ENCODE data around the gene CACYBP. TPM values are rescaled to one million over a fixed set of nuclear protein-coding genes. Genes with fewer than 3 reads are reported as not detected.

The CACYBP gene
- total RNA-seq, 1 donor from 2014 or later: 74.4 TPM

DNA sequence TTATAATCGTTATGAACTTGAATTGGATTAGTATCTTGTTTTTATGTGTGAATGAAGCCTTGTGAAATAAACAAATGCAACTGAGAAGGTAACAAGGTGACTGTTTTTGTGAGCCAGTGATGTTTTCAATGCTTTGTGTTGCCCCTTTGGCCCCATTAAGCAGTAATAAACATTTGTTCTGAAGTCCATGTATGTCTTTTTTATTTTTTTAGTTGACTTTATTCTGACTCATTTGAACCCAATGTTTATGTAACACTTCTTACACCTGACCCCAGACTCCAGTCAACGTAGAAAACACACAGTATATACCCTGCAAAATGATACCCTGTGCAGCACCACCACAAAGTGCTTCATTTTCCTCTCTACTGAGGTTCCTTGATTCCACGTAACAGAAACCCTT, 4.6 kb upstream of the CACYBP start:
- no peak for TF ChIP-seq CTCF (IDR thresholded peaks at IDR 0.05)
- Histone ChIP-seq H3K4me3 (no peak overlapping the region), H3K27ac (no peak overlapping the region), H3K27me3 (ENCODE audit: low read depth) (no peaks in the 10 kb centered on the region), H3K4me1 (peaks cover 17% of the 10 kb centered on the region), H3K36me3 (peaks cover 7% of the 10 kb centered on the region), H3K9me3 (no peaks in the 10 kb centered on the region)
- no peak for ATAC-seq
- intact Hi-C loops (cut with DNase I): loop anchor here (10.0 kb wide), 1 partner anchor 220 kb away; no protein-coding TSS in a partner anchor
- no peak for DNase-seq

DNA sequence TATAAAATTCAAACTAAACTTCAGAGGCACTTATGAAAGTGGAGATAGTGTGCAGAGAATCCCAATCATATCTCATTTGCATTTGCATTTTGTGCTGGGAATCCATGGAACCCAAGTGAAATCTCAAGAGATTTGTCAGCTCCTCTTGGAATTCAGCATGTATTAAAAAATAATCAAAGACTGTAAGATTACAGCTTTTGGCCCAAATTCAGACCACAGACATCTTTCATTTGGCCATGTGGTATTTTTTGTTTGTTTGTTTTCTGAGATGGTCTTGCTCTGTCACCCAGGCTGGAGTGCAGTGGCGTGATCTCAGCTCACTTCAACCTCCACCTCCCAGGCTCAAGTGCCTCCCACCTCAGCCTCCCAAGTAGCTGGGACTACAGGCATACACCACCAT, 3.8 kb upstream of the CACYBP start:
- TF ChIP-seq CTCF (IDR thresholded peaks at IDR 0.05): no peak
- Histone ChIP-seq H3K9me3 (no peaks in the 10 kb centered on the region), H3K4me1 (peaks cover 18% of the 10 kb centered on the region), H3K36me3 (no peaks in the 10 kb centered on the region), H3K27me3 (ENCODE audit: low read depth) (no peaks in the 10 kb centered on the region), H3K27ac (no peak overlapping the region), H3K4me3 (no peak overlapping the region)
- ATAC-seq: no peak
- intact Hi-C loops (cut with DNase I): loop anchor here (10.0 kb wide), 1 partner anchor 221 kb away; no protein-coding TSS in a partner anchor
- no peak for DNase-seq

DNA sequence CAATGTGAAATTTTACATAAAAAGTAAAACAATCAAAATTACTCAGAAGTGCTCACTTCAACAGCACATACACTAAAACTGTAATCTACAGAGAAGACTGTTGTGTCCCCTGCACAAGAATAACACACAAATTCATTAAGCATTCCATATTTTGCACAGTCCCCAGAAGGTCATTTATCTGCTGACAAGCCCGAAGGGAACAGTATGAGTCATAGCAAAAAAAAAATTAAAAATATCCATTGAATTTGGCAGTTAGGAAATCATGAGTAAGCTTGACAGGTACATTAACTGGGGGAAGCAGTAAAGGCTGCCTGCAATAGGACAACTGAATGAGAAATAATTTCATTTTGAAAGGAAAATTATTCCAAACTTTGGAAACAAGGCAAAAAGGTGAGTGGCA, 3.3 kb upstream of the CACYBP start:
- intact Hi-C loops (cut with DNase I): loop anchor here (10.0 kb wide), 1 partner anchor 222 kb away; no protein-coding TSS in a partner anchor
- ATAC-seq: no peak
- no peak overlapping the region for H3K27ac ChIP-seq

GRCh38 chr1:174997041-174997440, 2.7 kb upstream of the CACYBP start:
- no peak for DNase-seq
- no peak for TF ChIP-seq CTCF (IDR thresholded peaks at IDR 0.05)
- no peaks in the 10 kb centered on the region for H3K9me3 ChIP-seq
- ATAC-seq: no peak
- peaks cover 25% of the 10 kb centered on the region for H3K4me1 ChIP-seq
- no peak overlapping the region for H3K27ac ChIP-seq
- H3K4me3 ChIP-seq: no peak overlapping the region
- H3K36me3 ChIP-seq: no peaks in the 10 kb centered on the region
- H3K27me3 ChIP-seq (ENCODE audit: low read depth): no peaks in the 10 kb centered on the region
- intact Hi-C loops (cut with DNase I): loop anchor here (10.0 kb wide), 1 partner anchor 222 kb away; no protein-coding TSS in a partner anchor

More for the DNA sequence above, 3.3 kb upstream of the CACYBP start:
- Histone ChIP-seq H3K36me3 (no peaks in the 10 kb centered on the region), H3K9me3 (no peaks in the 10 kb centered on the region), H3K27me3 (ENCODE audit: low read depth) (no peaks in the 10 kb centered on the region), H3K4me1 (peaks cover 19% of the 10 kb centered on the region), H3K4me3 (no peak overlapping the region)
- no peak for TF ChIP-seq CTCF (IDR thresholded peaks at IDR 0.05)
- no peak for DNase-seq

DNA sequence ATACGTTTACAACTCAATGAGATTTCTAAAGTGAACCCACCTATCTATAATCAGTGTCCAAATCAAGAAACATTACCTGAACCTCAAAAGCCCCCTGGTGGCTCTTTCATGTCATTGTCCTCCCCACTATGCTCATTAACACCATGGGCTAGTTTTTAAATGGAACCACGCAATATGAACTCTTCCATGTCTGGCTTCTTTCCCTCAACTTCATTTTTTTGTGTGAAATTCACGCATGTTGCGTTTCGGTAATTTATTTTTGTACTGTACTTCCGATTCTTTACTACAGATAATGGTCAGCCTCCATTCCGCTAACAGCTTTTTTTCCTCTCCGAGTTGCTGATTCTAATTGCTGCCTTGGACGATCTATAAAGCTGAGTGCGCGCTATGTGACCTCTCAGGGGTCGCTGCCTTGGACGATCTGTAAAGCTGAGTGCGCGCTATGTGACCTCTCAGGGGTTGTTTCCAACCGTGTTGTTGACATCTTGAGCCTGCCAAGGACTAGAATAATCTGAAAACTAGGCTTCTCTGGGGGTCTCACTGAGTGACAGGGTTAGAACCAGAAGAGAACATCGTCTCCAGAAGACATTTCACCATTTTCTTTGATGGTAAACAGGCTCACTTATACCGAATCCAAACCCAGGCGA, 1.1 kb upstream of the CACYBP start:
- DNase-seq (no peak), ATAC-seq (peak; percentile 44 to 56)
- H3K27me3 ChIP-seq (ENCODE audit: low read depth): no peaks in the 10 kb centered on the region
- peak; percentile 84 for TF ChIP-seq CTCF (IDR thresholded peaks at IDR 0.05)
- peak overlapping the region; percentile 99 for H3K27ac ChIP-seq
- H3K4me1 ChIP-seq: peaks cover 36% of the 10 kb centered on the region
- H3K36me3 ChIP-seq: no peaks in the 10 kb centered on the region
- peak overlapping the region; percentile 92 for H3K4me3 ChIP-seq
- H3K9me3 ChIP-seq: no peaks in the 10 kb centered on the region
- intact Hi-C loops (cut with DNase I): loop anchor here (10.0 kb wide), 1 partner anchor 224 kb away; no protein-coding TSS in a partner anchor

Measured in lower lobe of right lung (tissue), 2 donors.